ACHN (cell line): Measurements from ENCODE around the gene SERPINI2.

Experiments
- DNase-seq: peaks from one replicate; pipeline ENCODE4 v3.0.0-alpha.2; 2015
- in situ Hi-C: cut with HindIII; loops from 2 replicates; pipeline ENCODE4 v1.10.0; 2017; ENCODE audit warnings: low sequenced_read_pairs, low pct_ligation_motif_present, low pct_unique_long_range_greater_than_20kb

SERPINI2 gene, protein sequence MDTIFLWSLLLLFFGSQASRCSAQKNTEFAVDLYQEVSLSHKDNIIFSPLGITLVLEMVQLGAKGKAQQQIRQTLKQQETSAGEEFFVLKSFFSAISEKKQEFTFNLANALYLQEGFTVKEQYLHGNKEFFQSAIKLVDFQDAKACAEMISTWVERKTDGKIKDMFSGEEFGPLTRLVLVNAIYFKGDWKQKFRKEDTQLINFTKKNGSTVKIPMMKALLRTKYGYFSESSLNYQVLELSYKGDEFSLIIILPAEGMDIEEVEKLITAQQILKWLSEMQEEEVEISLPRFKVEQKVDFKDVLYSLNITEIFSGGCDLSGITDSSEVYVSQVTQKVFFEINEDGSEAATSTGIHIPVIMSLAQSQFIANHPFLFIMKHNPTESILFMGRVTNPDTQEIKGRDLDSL

GRCh38 chr3:167473863-167474262, at the start of gene SERPINI2:
Gene SERPINI2 (minus strand): TSS chr3:167474042. CDS start chr3:167471834, 2,208 bp downstream.
- in situ Hi-C loops, result no loop called here
- no peak for DNase-seq

DNA sequence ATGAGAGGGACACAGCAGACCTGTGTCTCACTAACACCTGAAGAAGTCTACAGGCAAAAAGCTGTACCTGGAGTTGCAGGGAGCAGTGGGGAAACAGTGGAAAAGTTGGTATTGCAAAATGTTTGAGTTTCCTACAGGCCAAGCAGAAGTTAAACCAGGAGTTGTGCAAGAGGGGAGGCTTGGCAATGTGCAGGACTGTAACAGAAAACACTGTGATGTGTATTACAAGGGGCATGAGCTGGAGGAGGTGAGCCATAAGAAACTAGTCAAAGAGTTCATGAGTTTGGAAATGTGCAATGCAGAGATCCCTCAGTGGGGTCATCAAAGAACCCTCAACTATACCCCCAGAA, 47.1 kb upstream of the SERPINI2 start:
- in situ Hi-C loops, result no loop called here
- no peak for DNase-seq

DNA sequence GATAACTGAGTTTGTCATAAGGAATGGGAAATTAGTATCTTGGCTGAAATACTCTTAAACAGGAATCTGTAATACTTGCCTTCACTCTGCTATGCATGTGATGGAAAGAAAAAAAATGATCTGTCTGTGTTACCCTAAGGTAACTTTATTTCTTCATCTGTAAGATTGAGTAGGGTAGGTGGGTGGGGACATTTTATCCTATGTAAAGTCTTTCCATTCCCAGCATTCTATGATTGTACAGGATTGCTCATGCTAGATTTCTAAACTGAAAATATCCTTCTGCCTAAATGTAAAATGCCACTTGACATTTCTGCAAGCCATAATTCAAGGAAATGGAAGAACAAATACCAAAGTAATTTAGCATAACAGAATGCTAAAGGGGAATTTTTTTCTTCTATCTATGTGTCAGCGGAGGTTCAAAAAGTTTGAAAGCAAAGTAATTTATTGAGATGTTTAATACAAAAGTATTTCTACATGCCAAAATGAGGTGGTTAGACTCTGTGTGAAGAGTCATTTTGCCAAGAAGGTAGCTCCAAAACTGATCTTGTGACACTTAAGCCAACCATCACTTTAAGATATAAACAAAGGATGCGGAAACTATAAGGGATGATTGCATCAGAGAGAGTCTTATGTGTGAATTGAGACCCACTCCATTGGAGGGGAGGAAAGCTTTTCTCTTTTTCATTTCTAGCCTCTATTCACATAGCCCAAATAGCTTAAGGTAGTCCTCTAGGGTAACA, 46.6 kb upstream of the SERPINI2 start:
- in situ Hi-C loops, result no loop called here
- DNase-seq, result no peak

GRCh38 chr3:167507954-167508353, 34.1 kb upstream of the SERPINI2 start:
- in situ Hi-C loops, result no loop called here
- no peak for DNase-seq

GRCh38 chr3:167502401-167502800, 28.6 kb upstream of the SERPINI2 start:
- in situ Hi-C loops, result no loop called here
- DNase-seq, result no peak

DNA sequence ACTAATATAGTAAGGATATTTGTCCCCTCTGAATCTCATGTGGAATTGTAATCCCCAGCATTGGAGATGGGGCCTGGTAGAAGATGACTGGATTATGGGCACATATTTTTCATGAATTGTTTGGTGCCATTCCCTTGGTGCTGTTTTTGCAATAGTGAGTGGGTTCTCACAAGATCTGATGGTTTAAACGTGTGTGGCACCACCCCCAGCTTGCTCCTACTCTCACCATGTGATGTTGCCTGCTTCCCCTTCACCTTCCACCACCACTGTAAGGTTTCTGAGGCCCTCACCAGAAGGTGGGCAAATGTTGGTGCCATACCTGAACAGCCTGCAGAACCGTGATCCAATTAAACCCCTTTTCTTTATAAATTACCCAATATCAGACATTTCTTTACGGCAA, 28.1 kb upstream of the SERPINI2 start:
- no peak for DNase-seq
- in situ Hi-C loops, result no loop called here

- in situ Hi-C loops, result no loop called here
- no peak for DNase-seq
Measured at GRCh38 chr3:167497903-167498302, 24.1 kb upstream of the SERPINI2 start.

DNA sequence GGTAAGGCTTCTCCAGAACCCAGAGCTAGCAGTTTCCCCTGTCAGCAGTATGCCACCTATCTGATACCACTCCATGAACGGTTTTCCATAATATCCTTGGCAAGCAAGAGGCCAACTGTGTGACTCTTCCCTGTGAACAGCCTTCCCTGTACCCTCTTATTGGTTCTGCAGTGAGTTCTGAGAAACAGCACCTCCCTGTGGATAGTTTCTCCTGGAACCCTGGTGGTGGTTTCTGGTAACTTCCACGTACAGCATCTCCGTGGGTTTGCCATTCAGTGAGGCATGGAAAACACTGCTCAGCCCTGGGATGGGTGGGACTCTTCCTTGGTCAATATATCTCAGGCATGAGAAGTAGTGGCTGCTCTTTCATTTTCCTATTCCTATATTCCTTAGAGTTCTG, 19.4 kb upstream of the SERPINI2 start:
- in situ Hi-C loops, result no loop called here
- DNase-seq, result peak; percentile 31

- in situ Hi-C loops, result no loop called here
- DNase-seq, result no peak
Measured at GRCh38 chr3:167491621-167492020, 17.8 kb upstream of the SERPINI2 start.

GRCh38 chr3:167489571-167489970, 15.7 kb upstream of the SERPINI2 start:
- in situ Hi-C loops, result no loop called here
- no peak for DNase-seq

DNA sequence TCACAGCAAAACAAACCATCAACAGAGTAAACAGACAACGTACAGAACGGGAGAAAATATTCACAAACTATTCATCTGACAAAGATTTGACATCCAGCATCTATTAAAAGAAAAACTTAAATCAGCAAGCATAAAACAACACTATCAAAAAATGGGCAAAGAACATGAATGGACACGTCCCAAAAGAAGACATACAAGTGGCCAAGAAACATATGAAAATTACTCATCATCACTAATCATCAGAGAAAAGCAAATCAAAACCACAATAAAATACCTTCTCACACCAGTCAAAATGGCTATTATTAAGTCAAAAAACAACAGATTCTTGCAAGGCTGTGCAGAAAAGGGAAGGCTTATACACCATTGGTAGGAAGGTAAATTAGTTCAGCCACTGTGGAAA, 13.7 kb upstream of the SERPINI2 start:
- no peak for DNase-seq
- in situ Hi-C loops, result no loop called here

DNA sequence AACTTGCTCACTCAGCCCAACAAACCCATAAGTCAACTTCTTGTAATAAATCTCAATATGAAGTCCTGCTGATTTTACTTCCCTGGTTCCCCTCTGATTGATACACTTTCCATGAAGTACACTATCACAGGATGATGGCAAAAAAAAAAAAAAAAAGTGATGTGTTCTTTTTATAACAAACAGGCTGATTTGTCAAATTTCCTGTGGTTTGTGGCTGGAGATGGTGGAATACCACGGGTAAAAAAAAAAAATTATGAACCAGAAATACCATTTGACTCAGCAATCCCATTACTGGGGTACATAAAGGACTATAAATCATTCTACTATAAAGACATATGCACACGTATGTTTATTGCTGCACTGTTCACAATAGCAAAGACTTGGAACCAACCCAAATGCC, 10.7 kb upstream of the SERPINI2 start:
- in situ Hi-C loops, result no loop called here
- DNase-seq, result no peak

- no peak for DNase-seq
- in situ Hi-C loops, result no loop called here
Measured at GRCh38 chr3:167483708-167484475, 10.1 kb upstream of the SERPINI2 start.

DNA sequence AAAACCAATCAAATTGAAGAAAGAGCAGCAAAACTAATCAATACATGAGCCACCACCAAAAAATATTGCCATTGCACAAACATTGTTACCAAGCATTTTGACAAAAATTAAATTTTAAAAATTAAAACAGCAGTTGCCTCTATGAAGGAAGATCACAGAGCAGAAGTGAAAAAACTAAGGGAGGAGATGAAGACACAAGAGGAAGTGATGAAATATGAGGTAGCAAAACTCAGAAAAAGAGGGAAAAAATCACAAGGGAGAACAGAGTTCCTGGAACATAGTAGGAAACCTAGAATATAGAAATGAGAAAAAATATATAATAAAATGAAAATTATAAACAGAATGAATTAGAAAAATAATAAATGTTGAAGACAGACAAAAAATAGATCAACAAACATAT, 7.3 kb upstream of the SERPINI2 start:
- no peak for DNase-seq
- in situ Hi-C loops, result no loop called here

DNA sequence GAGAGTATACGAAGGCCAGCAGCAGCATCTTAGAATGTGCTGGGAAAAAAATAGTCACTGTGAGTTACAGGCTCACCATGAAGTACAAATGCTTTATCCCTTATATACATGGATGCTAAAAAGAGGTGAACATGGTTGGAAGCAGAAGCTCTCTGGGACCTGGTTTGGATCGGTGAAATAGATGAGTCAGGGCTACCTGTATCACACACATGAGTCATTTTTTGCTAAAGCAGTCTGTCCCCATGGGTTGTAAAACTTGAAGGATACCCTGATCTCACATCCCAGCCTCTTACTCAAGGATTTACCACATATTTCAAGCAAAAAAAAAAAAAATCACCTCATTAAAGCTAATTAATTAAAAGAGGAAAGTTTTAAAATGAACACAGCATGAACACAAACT, 6.9 kb upstream of the SERPINI2 start:
- no peak for DNase-seq
- in situ Hi-C loops, result no loop called here

- in situ Hi-C loops, result no loop called here
Measured at GRCh38 chr3:167469381-167469780, 4.5 kb downstream of the SERPINI2 start.

DNA sequence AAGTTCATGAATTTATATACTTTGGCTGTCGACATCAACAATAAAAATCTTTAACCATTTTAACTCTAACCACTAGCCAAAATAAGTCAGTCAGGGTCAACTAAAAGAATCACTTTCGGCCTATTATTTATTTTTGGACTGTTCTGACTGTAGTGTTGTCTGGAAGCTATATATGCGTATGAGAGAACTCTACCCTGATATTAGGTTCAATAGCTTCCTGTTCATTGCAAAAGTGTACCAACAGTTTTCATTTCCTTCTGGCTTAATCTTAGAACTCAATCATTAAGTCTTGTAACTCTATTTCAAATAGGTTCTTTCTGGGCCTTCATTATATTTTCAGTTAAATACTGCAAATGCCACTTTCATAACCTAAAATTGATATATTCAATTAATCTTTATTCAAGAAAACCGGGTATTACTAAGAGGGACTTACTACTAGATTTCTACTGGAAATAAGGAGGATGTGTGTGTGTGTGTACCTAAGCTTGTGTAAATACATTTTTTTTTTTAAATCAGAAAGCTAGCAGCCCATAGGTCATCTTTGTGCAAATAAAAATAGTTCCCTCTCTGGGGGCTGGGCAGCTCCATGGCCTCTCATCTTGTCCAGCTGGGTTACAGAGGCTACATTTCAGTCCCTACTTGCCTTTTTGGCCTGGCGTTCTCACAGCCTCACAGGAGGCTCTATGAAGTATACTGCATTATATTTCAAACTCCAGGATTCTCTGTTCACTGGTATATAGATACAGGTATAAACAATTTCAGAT, 5.8 kb downstream of the SERPINI2 start:
- in situ Hi-C loops, result no loop called here
- no peak for DNase-seq

More at GRCh38 chr3:167469381-167469780, 4.5 kb downstream of the SERPINI2 start:
- DNase-seq, result no peak

GRCh38 chr3:167466966-167467365, 6.9 kb downstream of the SERPINI2 start:
- in situ Hi-C loops, result no loop called here
- DNase-seq, result no peak
